IMR-90 (cell line): ENCODE measurements around the gene UGT1A10. TPM values are rescaled to one million over a fixed set of nuclear protein-coding genes. Genes with fewer than 3 reads are reported as not detected.
"Not testable (repeated sequence)": the region's sequence is repeated elsewhere in the genome, so short reads cannot be mapped to it uniquely, and the experiment has no call there.

Experiments
- ATAC-seq: fragments of 200-7000 bp; cut with Tn5 transposase; 2 replicates; pipeline ENCODE4 v1.9.1; 2020; ENCODE audit warnings: low read depth, mild to moderate bottlenecking, moderate library complexity
- BruUV-seq: library from RNA; stranded (reverse); fragments of 400-500 nt; replicated peaks from 2 replicates; lab custom pipeline; 2021; lab: Mats Ljungman, UMichigan
- CTCF ChIA-PET: fragments of 300-600 bp; formaldehyde crosslinking; extraction: SDS; loops from one replicate; lab custom pipeline; 2021; ENCODE audit warnings: antibody characterized with exemption; lab: Yijun Ruan, JAX
- POLR2A ChIA-PET: fragments of 300-600 bp; sonication (Branson Sonifier 250); formaldehyde crosslinking; loops from one replicate; lab custom pipeline; 2022; ENCODE audit warnings: antibody characterized with exemption; ENCODE audit not compliant: unreplicated experiment; lab: Charles Lee
- DNase-seq: peaks from one replicate; pipeline ENCODE4 v3.0.0; 2013
- H2AFZ ChIP-seq: replicated peaks from 2 replicates; pipeline ENCODE3; 2013; ENCODE audit warnings: low read length, mild to moderate bottlenecking; ENCODE audit not compliant: poor library complexity
- H2AK5ac ChIP-seq: 2 replicates; pipeline ENCODE4 v1.6.1; 2013; ENCODE audit warnings: low read depth, low read length, inconsistent platforms
- H2AK9ac ChIP-seq: replicated peaks from 2 replicates; pipeline ENCODE3; 2013; ENCODE audit warnings: mild to moderate bottlenecking, low read depth, low read length, moderate library complexity; ENCODE audit not compliant: poor library complexity
- H2BK120ac ChIP-seq: 2 replicates; pipeline ENCODE4 v1.6.1; 2013; ENCODE audit warnings: low read depth, low read length, inconsistent platforms
- H2BK15ac ChIP-seq: 3 replicates; pipeline ENCODE4 v1.6.1; 2013; ENCODE audit warnings: low read depth, low read length, inconsistent platforms
- H2BK20ac ChIP-seq: 2 replicates; pipeline ENCODE4 v1.6.1; 2013; ENCODE audit warnings: low read depth, mild to moderate bottlenecking, inconsistent platforms, low read length, moderate library complexity
- H2BK5ac ChIP-seq: 2 replicates; pipeline ENCODE4 v1.6.1; 2013; ENCODE audit warnings: mild to moderate bottlenecking, low read depth, low read length, inconsistent platforms; ENCODE audit not compliant: poor library complexity, severe bottlenecking
- H3K14ac ChIP-seq: replicated peaks from 2 replicates; pipeline ENCODE4 v1.6.1; 2013; ENCODE audit warnings: low read depth, low read length, inconsistent platforms
- H3K18ac ChIP-seq: 2 replicates; pipeline ENCODE4 v1.6.1; 2013; ENCODE audit warnings: low read depth, low read length, control low read depth
- H3K23ac ChIP-seq: 2 replicates; pipeline ENCODE4 v1.6.1; 2013; ENCODE audit warnings: low read depth, low read length, inconsistent platforms
- H3K27ac ChIP-seq: 2 replicates; pipeline ENCODE4 v1.5.1; 2013; ENCODE audit warnings: mild to moderate bottlenecking, control low read depth, low read length; ENCODE audit not compliant: insufficient read depth
- H3K27me3 ChIP-seq: 2 replicates; pipeline ENCODE4 v1.6.1; 2013; ENCODE audit warnings: low read length; ENCODE audit not compliant: control insufficient read depth, insufficient read depth
- H3K36me3 ChIP-seq: 2 replicates; pipeline ENCODE4 v1.6.1; 2013; ENCODE audit warnings: low read length, mixed read lengths; ENCODE audit not compliant: control insufficient read depth, insufficient read depth
- H3K4ac ChIP-seq: 2 replicates; pipeline ENCODE4 v1.6.1; 2013; ENCODE audit warnings: low read depth, low read length, inconsistent platforms
- H3K4me1 ChIP-seq: 2 replicates; pipeline ENCODE4 v1.6.1; 2013; ENCODE audit warnings: low read length, mixed read lengths; ENCODE audit not compliant: control insufficient read depth, insufficient read depth
- H3K4me2 ChIP-seq: 2 replicates; pipeline ENCODE4 v1.6.1; 2013; ENCODE audit warnings: low read depth, mild to moderate bottlenecking, control low read depth, low read length, moderate library complexity
- H3K4me3 ChIP-seq: 2 replicates; pipeline ENCODE4 v1.5.1; 2013; ENCODE audit warnings: low read depth, mild to moderate bottlenecking, control low read depth, low read length, moderate library complexity; ENCODE audit not compliant: insufficient read depth
- H3K56ac ChIP-seq: 2 replicates; pipeline ENCODE4 v1.6.1; 2013; ENCODE audit warnings: low read length, inconsistent platforms; ENCODE audit not compliant: insufficient read depth; ENCODE audit errors: extremely low read depth
- H3K79me1 ChIP-seq, 2 experiments: 2 replicates each; pipeline ENCODE4 v1.6.1; 2013; ENCODE audit warnings: low read length in 2 of 2, inconsistent platforms in 1 of 2, low read depth in 1 of 2
- H3K9ac ChIP-seq: 2 replicates; pipeline ENCODE4 v1.6.1; 2013; ENCODE audit warnings: low read depth, low read length, control low read depth
- H3K9me1 ChIP-seq: 2 replicates; pipeline ENCODE4 v1.6.1; 2013; ENCODE audit warnings: low read length, inconsistent platforms; ENCODE audit not compliant: insufficient read depth
- H3K9me3 ChIP-seq: 2 replicates; pipeline ENCODE4 v1.6.1; 2013; ENCODE audit warnings: low read length; ENCODE audit not compliant: control insufficient read depth, insufficient read depth
- H4K20me1 ChIP-seq: 2 replicates; pipeline ENCODE4 v1.6.1; 2013; ENCODE audit warnings: low read length, inconsistent platforms; ENCODE audit not compliant: insufficient read depth
- H4K5ac ChIP-seq: 2 replicates; pipeline ENCODE4 v1.6.1; 2013; ENCODE audit warnings: mild to moderate bottlenecking, low read depth, low read length, control low read depth
- H4K8ac ChIP-seq, 2 experiments: 2 replicates each; pipeline ENCODE4 v1.6.1; 2013; ENCODE audit warnings: low read depth in 2 of 2, low read length in 2 of 2, control low read depth in 1 of 2, inconsistent platforms in 1 of 2
- H4K91ac ChIP-seq: 2 replicates; pipeline ENCODE4 v1.6.1; 2013; ENCODE audit warnings: low read depth, low read length, inconsistent platforms; ENCODE audit not compliant: insufficient read depth
- CHD1 ChIP-seq: IDR thresholded peaks from 2 replicates; pipeline ENCODE4 v1.6.1; 2012; ENCODE audit warnings: low read depth, low read length, improper control_type of control experiment
- MAFK ChIP-seq: IDR thresholded peaks from 2 replicates; pipeline ENCODE4 v1.6.1; 2012; ENCODE audit warnings: low read depth, low read length, improper control_type of control experiment
- MAZ ChIP-seq: IDR thresholded peaks from 2 replicates; pipeline ENCODE4 v1.6.1; 2012; ENCODE audit warnings: low read depth, mild to moderate bottlenecking, low read length, improper control_type of control experiment, moderate library complexity, borderline replicate concordance
- POLR2A ChIP-seq: IDR thresholded peaks from 2 replicates; pipeline ENCODE4 v1.6.1; 2012; ENCODE audit warnings: mild to moderate bottlenecking, low read depth, low read length
- RAD21 ChIP-seq: IDR thresholded peaks from 2 replicates; pipeline ENCODE4 v1.6.1; 2012; ENCODE audit warnings: low read length, improper control_type of control experiment
- WGBS, 2 experiments: methylation state at CpG; one replicate each; pipeline versions ENCODE4 v1.1.5 to v1.1.7; 2013; ENCODE audit warnings: missing lambda C conversion rate in 2 of 2; ENCODE audit not compliant: insufficient read length in 1 of 2; ENCODE audit errors: extremely low coverage in 2 of 2; 5-methylcytosine and 5-hydroxymethylcytosine counted together
- dilution Hi-C: fragments of 300-500 bp; cut with HindIII; formaldehyde crosslinking; loops from one replicate; pipeline ENCODE4 v1.14.3; 2018; ENCODE audit warnings: low sequenced_read_pairs; ENCODE audit not compliant: unreplicated experiment
- in situ Hi-C: fragments of 300-500 bp; cut with MboI; formaldehyde crosslinking; loops from 3 replicates; pipeline ENCODE4 v1.14.3; 2019; ENCODE audit warnings: low sequenced_read_pairs, inconsistent platforms, mixed read lengths
- intact Hi-C: fragments of 100-400 bp; cut with micrococcal nuclease; formaldehyde crosslinking; loops from 2 replicates; pipeline ENCODE4 v1.10.0; 2022
- polyA plus RNA-seq, 3 experiments: library from polyadenylated mRNA; depleted of rRNA; stranded (reverse); fragments of >200 nt; gene quantifications; 2 replicates each; pipeline ENCODE4 v1.2.3, GENCODE V29; 2012; ENCODE audit warnings: low replicate concordance in 1 of 3
- total RNA-seq: library from RNA; depleted of rRNA; stranded (reverse); fragments of >200 nt; gene quantifications from 2 replicates; pipeline ENCODE4 v1.2.3, GENCODE V29; 2012
- TF ChIP-seq, protein P1 (sequence below): conservative IDR thresholded peaks from 2 replicates; pipeline ENCODE4 v1.5.1; 2012; ENCODE audit warnings: mild to moderate bottlenecking, low read depth, low read length, improper control_type of control experiment

The UGT1A10 gene
- total and polyA plus RNA-seq, 2 of the 4 experiments (the other 2 are of a cell fraction) = not detected

GRCh38 chr2:233643128-233643527 is 6.9 kb downstream of the UGT1A10 start:
- POLR2A ChIA-PET = no interaction called here
- no peaks in the 10 kb centered on the region for H3K36me3 ChIP-seq
- no peak for ATAC-seq
- no peak overlapping the region for H3K18ac ChIP-seq
- H3K9ac ChIP-seq = no peak overlapping the region
- dilution Hi-C loops (no loop called here), in situ Hi-C loops (no loop called here), intact Hi-C loops (no loop called here)
- H4K5ac ChIP-seq = no peak overlapping the region
- H3K9me1 ChIP-seq = no peaks in the 10 kb centered on the region
- H3K4me3 ChIP-seq = no peak overlapping the region
- H3K14ac ChIP-seq = no peak overlapping the region
- no peak overlapping the region for H2AK5ac ChIP-seq
- no peak overlapping the region for H2BK5ac ChIP-seq
- H4K91ac ChIP-seq = no peak overlapping the region
- no peak overlapping the region for H3K56ac ChIP-seq
- CTCF ChIA-PET = no interaction called here
- no peak overlapping the region for H3K4ac ChIP-seq
- H3K79me1 ChIP-seq = no peaks in the 10 kb centered on the region
- no CpG with 5 or more reads among the region's 1 CpG for WGBS, 2 experiments
- H4K8ac ChIP-seq = no peak overlapping the region
- no peaks in the 10 kb centered on the region for H3K4me1 ChIP-seq
- H2BK20ac ChIP-seq = no peak overlapping the region
- no peak for DNase-seq
- H3K23ac ChIP-seq = no peak overlapping the region
- H4K20me1 ChIP-seq = no peaks in the 10 kb centered on the region
- no peak overlapping the region for H2BK120ac ChIP-seq
- no peak overlapping the region for H2AFZ ChIP-seq
- H3K27ac ChIP-seq = no peak overlapping the region
- no peak overlapping the region for H2BK15ac ChIP-seq
- no TSS peak for BruUV-seq
- H2AK9ac ChIP-seq = no peak overlapping the region
- H3K9me3 ChIP-seq = peaks cover 2% of the 10 kb centered on the region; the same call in 1 of the 2 replicates
- H3K27me3 ChIP-seq = no peaks in the 10 kb centered on the region
- TF ChIP-seq MAFK (no peak), CHD1 (no peak), RAD21 (no peak; the same call in 1 of the 2 replicates), POLR2A (no peak), MAZ (no peak)
- TF ChIP-seq, protein P1, sequence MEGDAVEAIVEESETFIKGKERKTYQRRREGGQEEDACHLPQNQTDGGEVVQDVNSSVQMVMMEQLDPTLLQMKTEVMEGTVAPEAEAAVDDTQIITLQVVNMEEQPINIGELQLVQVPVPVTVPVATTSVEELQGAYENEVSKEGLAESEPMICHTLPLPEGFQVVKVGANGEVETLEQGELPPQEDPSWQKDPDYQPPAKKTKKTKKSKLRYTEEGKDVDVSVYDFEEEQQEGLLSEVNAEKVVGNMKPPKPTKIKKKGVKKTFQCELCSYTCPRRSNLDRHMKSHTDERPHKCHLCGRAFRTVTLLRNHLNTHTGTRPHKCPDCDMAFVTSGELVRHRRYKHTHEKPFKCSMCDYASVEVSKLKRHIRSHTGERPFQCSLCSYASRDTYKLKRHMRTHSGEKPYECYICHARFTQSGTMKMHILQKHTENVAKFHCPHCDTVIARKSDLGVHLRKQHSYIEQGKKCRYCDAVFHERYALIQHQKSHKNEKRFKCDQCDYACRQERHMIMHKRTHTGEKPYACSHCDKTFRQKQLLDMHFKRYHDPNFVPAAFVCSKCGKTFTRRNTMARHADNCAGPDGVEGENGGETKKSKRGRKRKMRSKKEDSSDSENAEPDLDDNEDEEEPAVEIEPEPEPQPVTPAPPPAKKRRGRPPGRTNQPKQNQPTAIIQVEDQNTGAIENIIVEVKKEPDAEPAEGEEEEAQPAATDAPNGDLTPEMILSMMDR = 0 out of 2 replicates have a peak, but pooled peaks have one; percentile 10
- no peak overlapping the region for H3K4me2 ChIP-seq

DNA sequence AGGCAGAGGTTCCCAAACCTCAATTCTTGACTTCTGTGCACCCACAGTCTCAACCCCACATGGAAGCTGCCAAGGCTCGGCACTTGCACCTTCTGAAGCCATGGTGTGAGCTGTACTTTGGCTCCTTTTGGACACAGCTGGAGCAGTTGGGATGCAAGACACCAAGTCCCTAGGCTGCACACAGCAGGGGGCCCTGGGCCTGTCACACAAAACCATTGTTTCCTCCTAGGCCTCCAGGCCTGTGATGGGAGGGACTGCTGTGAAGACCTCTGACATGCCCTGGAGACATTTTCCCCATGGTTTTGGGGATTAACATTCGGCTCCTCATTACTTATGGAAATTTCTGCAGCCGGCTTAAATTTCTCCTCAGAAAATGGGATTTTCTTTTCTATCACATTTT is 9.8 kb downstream of the UGT1A10 start:
- H2BK15ac ChIP-seq, POLR2A ChIA-PET, DNase-seq, H3K23ac ChIP-seq, dilution Hi-C loops, H3K9ac ChIP-seq, H4K8ac ChIP-seq, H3K36me3 ChIP-seq, ATAC-seq, intact Hi-C loops, H3K4me2 ChIP-seq, H3K56ac ChIP-seq, H3K14ac ChIP-seq, H4K91ac ChIP-seq, H2BK5ac ChIP-seq, H3K18ac ChIP-seq, H3K9me3 ChIP-seq, H3K9me1 ChIP-seq, H3K79me1 ChIP-seq, H3K4ac ChIP-seq, H2AK5ac ChIP-seq, H3K4me1 ChIP-seq, H4K5ac ChIP-seq, H4K20me1 ChIP-seq, in situ Hi-C loops, H3K4me3 ChIP-seq, H2AFZ ChIP-seq, BruUV-seq, H3K27ac ChIP-seq, CTCF ChIA-PET, H2AK9ac ChIP-seq, H2BK120ac ChIP-seq, H3K27me3 ChIP-seq, H2BK20ac ChIP-seq: not testable (repeated sequence)
- WGBS, 2 experiments = no CpG with 5 or more reads among the region's 3 CpGs
